ENCODE results near the gene TEX261.

Gene TEX261

GRCh38 chr2:70956141-70956540 is 38.5 kb downstream of the TEX261 start:
- DNase-seq, result no peak

DNA sequence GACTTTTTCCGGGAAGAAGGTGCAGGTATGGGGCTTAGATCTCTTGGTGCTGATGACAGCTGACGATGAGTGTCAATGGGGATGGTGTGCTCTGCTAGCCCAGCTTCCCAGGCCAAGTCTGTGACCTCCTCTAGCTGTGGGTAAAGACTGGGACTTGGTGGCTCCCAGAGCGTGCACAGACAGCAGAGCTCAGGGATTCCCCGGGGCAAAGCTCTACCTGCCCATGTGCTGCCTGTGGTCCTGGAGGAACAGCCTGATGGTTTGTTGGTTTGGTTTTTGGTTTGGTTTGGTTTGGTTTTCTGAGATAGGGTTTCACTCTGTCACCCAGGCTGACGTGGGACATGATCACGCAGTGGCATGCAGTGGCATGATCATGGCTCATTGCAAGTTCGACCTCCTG is 39.8 kb downstream of the TEX261 start:
- DNase-seq, result no peak

DNA sequence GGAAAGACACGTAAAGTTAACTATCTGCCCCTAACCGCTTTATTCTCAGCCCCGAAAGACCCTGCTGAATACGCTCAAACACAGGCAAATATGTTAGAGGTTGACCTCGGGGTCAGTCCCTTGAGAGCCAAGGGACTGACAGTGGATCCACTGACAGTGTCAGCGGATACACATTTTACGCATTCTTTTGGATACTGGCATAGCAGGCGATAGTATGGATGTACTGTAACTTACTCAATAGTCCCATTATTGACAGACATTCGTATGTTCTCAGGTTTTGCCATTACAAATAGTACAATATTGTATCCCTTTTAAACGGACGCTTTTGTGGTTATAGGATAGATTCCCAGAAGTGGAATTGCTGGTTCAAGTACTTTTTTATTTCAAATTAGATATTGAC is 45.6 kb downstream of the TEX261 start:
- no peak for DNase-seq

- DNase-seq, result peak; percentile 50 to 88
Measured at GRCh38 chr2:70948337-70949003, 46.2 kb downstream of the TEX261 start.

- DNase-seq, result no peak
Measured at GRCh38 chr2:70947556-70948184, 47.0 kb downstream of the TEX261 start.

GRCh38 chr2:70946832-70947442 is 47.7 kb downstream of the TEX261 start:
- DNase-seq, result peak; percentile 32 to 74

- DNase-seq, result no peak
Measured at GRCh38 chr2:70944111-70944690, 50.5 kb downstream of the TEX261 start.

GRCh38 chr2:70943205-70943871 is 51.3 kb downstream of the TEX261 start:
- DNase-seq, result no peak

- DNase-seq, result no peak
Measured at GRCh38 chr2:70942396-70943204, 52.1 kb downstream of the TEX261 start.

GRCh38 chr2:70941701-70942100 is 53.0 kb downstream of the TEX261 start:
- DNase-seq, result no peak

DNA sequence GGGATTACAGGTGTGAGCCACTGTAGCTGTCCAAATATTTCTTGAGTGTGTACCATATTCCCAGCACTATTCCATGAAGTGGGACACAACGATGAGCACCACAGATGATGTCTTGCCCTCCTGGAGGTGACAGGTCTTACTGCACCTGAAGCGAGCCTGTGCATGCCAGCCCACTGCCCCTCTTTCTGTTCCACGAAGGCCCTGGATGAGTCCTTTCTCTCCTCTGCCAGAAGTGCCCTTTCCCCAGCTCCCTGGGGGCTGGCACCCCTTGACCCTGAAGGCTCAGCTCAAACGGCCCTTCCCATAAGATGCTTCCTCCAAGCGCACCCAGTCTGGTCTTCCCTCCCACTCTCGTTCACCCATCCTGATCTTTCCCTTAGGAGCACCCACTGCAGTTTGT is 53.5 kb downstream of the TEX261 start:
- no peak for DNase-seq

DNA sequence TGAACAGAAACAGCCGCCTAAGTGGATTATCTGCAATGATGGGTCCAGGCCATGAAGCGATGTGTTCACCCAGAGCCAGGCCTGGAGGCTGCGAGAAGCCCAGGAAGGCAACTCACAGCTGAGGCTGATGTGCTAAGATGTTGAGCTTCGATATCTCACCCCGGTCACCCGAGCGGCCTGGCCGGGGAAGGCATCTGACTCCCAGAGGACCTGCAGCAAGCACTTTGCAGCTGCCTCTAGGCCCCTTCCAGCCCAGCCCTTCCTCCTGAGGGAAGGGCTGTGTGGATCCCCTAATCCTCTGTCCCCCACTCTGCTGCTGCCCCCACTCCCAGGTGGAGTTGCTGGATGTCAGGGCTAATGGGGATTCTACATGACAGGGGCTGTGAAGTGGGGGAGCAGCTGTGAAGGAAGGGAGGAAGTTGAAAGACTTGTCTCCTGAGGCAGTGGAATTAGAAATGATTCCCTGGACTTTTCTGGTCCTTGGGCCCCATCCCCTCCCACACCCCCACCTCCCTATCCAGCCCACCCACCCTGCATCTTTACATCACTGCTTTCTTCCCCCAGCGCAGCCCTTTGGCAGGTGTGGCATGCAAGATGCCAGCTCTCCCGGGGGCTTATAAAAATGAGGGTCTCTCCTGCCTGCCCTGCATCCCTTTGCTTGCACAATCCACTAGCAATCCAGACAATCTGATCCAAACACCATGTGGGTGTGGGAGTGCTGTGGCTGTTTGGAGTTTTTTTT is 54.7 kb downstream of the TEX261 start:
- DNase-seq, result no peak

- DNase-seq, result no peak
Measured at GRCh38 chr2:70939001-70939838, 55.5 kb downstream of the TEX261 start.

GRCh38 chr2:70938586-70938950 is 56.1 kb downstream of the TEX261 start:
- no peak for DNase-seq

GRCh38 chr2:70937866-70938585 is 56.6 kb downstream of the TEX261 start:
- no peak for DNase-seq

DNA sequence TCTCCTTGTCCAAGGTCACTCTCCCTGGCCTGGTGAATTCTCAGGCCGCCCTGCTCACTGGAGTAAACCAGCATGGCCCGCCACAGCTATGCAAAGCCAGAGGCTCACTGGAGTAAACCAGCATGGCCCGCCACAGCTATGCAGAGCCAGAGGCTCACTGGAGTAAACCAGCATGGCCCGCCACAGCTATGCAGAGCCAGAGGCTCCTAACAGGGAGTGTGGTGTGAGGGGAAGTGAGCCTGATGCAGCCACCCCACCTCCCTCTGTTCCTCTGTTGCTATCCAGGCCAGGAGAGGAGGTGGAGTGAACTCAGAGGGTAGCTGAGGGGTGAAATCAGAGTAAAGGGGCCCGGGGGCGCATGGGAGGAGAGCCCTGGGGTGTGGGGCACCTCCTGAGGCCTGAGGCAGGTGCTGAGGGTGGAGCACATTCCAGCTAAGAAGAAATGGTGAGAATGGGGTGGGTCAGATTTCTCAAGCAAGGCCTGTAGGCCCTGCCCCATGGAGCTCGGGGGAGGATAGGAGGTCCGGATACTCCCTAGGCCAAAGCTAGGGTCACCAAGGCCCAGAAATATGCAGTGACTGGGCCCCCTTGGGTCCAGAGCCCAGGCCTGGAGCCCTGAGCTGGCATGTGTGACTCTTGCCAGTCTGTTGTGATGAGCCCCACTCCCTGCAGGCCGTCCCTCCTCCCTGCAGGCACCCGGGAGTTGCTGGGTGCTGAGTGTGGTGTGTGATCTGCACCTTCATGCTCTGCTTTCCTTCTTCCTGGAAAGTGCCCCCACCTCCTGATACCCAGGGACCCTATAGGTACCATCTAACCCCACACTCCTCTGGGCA is 57.5 kb downstream of the TEX261 start:
- no peak for DNase-seq

- DNase-seq, result no peak
Measured at GRCh38 chr2:70936165-70936978, 58.3 kb downstream of the TEX261 start.

Measured in inflammatory macrophage treated with lipopolysaccharide for 1 hour (primary cell).